Measurements from ENCODE around the gene SYNM.

GRCh38 chr15:99070208-99070607, 34.7 kb upstream of the SYNM start:
- TF ChIP-seq EZH2 (IDR thresholded peaks at IDR 0.05; ENCODE audit: insufficient read depth, poor library complexity, severe bottlenecking) (no peak), EZH2phosphoT487 (IDR thresholded peaks at IDR 0.05; ENCODE audit: insufficient read depth, low read depth) (no peak)

Data from GM23248 (cell line).